ENCODE results near the gene SNX10.

DNA sequence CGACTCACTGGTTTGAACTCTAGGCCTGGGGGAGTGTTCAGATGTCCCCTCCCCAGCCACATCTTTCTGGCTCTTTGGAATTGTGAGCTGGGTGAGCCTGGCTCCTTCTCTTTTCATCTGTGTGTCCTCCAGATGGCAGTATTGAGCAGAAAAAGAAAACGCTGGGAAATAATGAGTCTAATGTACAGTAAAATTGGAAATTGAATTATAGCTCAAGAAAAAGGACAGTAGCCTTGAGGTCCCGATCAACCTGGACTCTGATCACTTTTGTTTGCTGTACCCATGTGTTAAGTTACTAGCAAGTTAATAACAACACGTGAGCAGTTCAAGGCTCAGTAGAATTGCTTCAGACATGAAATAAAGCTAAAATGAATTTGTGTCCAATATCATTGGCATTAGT lies 77.9 kb downstream of the SNX10 start:
- TF ChIP-seq, protein P1, sequence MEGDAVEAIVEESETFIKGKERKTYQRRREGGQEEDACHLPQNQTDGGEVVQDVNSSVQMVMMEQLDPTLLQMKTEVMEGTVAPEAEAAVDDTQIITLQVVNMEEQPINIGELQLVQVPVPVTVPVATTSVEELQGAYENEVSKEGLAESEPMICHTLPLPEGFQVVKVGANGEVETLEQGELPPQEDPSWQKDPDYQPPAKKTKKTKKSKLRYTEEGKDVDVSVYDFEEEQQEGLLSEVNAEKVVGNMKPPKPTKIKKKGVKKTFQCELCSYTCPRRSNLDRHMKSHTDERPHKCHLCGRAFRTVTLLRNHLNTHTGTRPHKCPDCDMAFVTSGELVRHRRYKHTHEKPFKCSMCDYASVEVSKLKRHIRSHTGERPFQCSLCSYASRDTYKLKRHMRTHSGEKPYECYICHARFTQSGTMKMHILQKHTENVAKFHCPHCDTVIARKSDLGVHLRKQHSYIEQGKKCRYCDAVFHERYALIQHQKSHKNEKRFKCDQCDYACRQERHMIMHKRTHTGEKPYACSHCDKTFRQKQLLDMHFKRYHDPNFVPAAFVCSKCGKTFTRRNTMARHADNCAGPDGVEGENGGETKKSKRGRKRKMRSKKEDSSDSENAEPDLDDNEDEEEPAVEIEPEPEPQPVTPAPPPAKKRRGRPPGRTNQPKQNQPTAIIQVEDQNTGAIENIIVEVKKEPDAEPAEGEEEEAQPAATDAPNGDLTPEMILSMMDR (conservative IDR thresholded peaks at IDR 0.05 in 1 of 2, IDR thresholded peaks at IDR 0.05 in 1 of 2; ENCODE audit: low read depth in 1 of 2, low read length in 2 of 2): peak; percentile 60 to 76
- no peak for TF ChIP-seq EZH2 (IDR thresholded peaks at IDR 0.05; ENCODE audit: low read length, missing control alignments)

Data from fibroblast of lung (primary cell).